GM23338 (cell line): ENCODE measurements around the gene TMEM132D. TPM values are rescaled to one million over a fixed set of nuclear protein-coding genes. Genes with fewer than 3 reads are reported as not detected.

ENCODE experiments used
- ATAC-seq: fragments of 200-7000 bp; cut with Tn5 transposase; 3 replicates; pipeline ENCODE4 v1.9.1; 2020
- DNase-seq: peaks from one replicate; pipeline ENCODE4 v3.0.0-alpha.2; 2015; ENCODE audit warnings: low spot score
- H2AFZ ChIP-seq: fragments of 200-600 bp; sonication (generic); 2 replicates; pipeline ENCODE4 v1.8.0; 2016; ENCODE audit warnings: antibody characterized with exemption, mild to moderate bottlenecking, moderate library complexity
- H3F3A ChIP-seq: fragments of 200-600 bp; sonication (generic); replicated peaks from 2 replicates; pipeline ENCODE4 v1.8.0; 2017; ENCODE audit warnings: antibody characterized with exemption, mixed run types, low read depth
- H3K27ac ChIP-seq: fragments of 200-600 bp; sonication (generic); 2 replicates; pipeline ENCODE4 v1.6.1; 2016; ENCODE audit warnings: low read depth
- H3K27me3 ChIP-seq: fragments of 200-600 bp; sonication (generic); 2 replicates; pipeline ENCODE4 v1.8.0; 2016; ENCODE audit warnings: mild to moderate bottlenecking, mixed run types, moderate library complexity; ENCODE audit not compliant: insufficient read depth
- H3K36me3 ChIP-seq: fragments of 200-600 bp; sonication (generic); 2 replicates; pipeline ENCODE4 v1.8.0; 2016; ENCODE audit warnings: mild to moderate bottlenecking; ENCODE audit not compliant: insufficient read depth
- H3K4me1 ChIP-seq: fragments of 200-600 bp; sonication (generic); 2 replicates; pipeline ENCODE4 v1.8.0; 2016; ENCODE audit warnings: mild to moderate bottlenecking, moderate library complexity; ENCODE audit not compliant: insufficient read depth
- H3K4me2 ChIP-seq: fragments of 200-600 bp; sonication (generic); 2 replicates; pipeline ENCODE4 v1.7.1; 2017; ENCODE audit warnings: mixed run types
- H3K4me3 ChIP-seq: fragments of 200-600 bp; sonication (generic); 2 replicates; pipeline ENCODE4 v1.6.1; 2016; ENCODE audit warnings: mixed run types
- H3K79me2 ChIP-seq: fragments of 200-600 bp; sonication (generic); replicated peaks from 2 replicates; pipeline ENCODE4 v1.8.0; 2017; ENCODE audit warnings: mild to moderate bottlenecking; ENCODE audit not compliant: insufficient read depth
- H3K9me2 ChIP-seq: fragments of 200-600 bp; sonication (generic); 2 replicates; pipeline ENCODE4 v1.8.0; 2017; ENCODE audit not compliant: insufficient read depth
- H4K20me1 ChIP-seq: fragments of 200-600 bp; sonication (generic); replicated peaks from 2 replicates; pipeline ENCODE4 v1.8.0; 2017; ENCODE audit warnings: mild to moderate bottlenecking; ENCODE audit not compliant: insufficient read depth
- H3K27ac Mint-ChIP-seq: 2 replicates; pipeline ENCODE4 v1.8.0; 2020; ENCODE audit warnings: inconsistent platforms, mild to moderate bottlenecking, moderate library complexity, mixed read lengths
- H3K27me3 Mint-ChIP-seq: 3 replicates; pipeline ENCODE4 v1.8.0; 2022; ENCODE audit warnings: low read depth, mild to moderate bottlenecking, moderate library complexity, mixed read lengths, inconsistent platforms; ENCODE audit not compliant: insufficient read depth, poor library complexity
- H3K36me3 Mint-ChIP-seq: 3 replicates; pipeline ENCODE4 v1.8.0; 2021; ENCODE audit warnings: low read depth, mild to moderate bottlenecking, inconsistent platforms, moderate library complexity, mixed read lengths
- H3K4me1 Mint-ChIP-seq: 3 replicates; pipeline ENCODE4 v1.8.0; 2020; ENCODE audit warnings: mild to moderate bottlenecking, inconsistent platforms, mixed read lengths
- H3K4me3 Mint-ChIP-seq: 3 replicates; pipeline ENCODE4 v1.8.0; 2021; ENCODE audit warnings: moderate library complexity, mild to moderate bottlenecking, inconsistent platforms, mixed read lengths
- H3K9me3 Mint-ChIP-seq: 3 replicates; pipeline ENCODE4 v1.8.0; 2020; ENCODE audit warnings: moderate library complexity, mild to moderate bottlenecking, inconsistent platforms, mixed read lengths
- CREB1 ChIP-seq: fragments of 250-450 bp; sonication (Bioruptor Pico); IDR thresholded peaks from 2 replicates; pipeline ENCODE4 v1.5.0; 2020; ENCODE audit warnings: low read depth, mild to moderate bottlenecking, moderate library complexity
- CTCF ChIP-seq, 2 experiments: fragments of 200-600 bp in 1 of 2; sonication (generic) in 1 of 2; conservative IDR thresholded peaks; 2 replicates each; pipeline versions ENCODE4 v1.5.1 to v1.6.1; 2016 to 2017; ENCODE audit warnings: antibody characterized with exemption in 2 of 2, low read depth in 2 of 2, mild to moderate bottlenecking in 2 of 2, moderate library complexity in 1 of 2
- EZH2 ChIP-seq: fragments of 200-600 bp; sonication (generic); IDR thresholded peaks from one replicate; pipeline ENCODE4 v1.8.0; 2017; ENCODE audit warnings: antibody characterized with exemption, mild to moderate bottlenecking, low read depth; ENCODE audit not compliant: unreplicated experiment
- EZH2phosphoT487 ChIP-seq: fragments of 200-600 bp; sonication (generic); IDR thresholded peaks from one replicate; pipeline ENCODE4 v1.8.1; 2018; ENCODE audit warnings: antibody characterized with exemption; ENCODE audit not compliant: unreplicated experiment
- JUNB ChIP-seq: IDR thresholded peaks from one replicate; pipeline ENCODE4 v1.6.1; 2016; ENCODE audit warnings: antibody characterized with exemption; ENCODE audit not compliant: unreplicated experiment
- NANOG ChIP-seq: IDR thresholded peaks from 2 replicates; pipeline ENCODE4 v1.6.1; 2016; ENCODE audit warnings: antibody characterized with exemption, borderline replicate concordance
- POLR2AphosphoS5 ChIP-seq: IDR thresholded peaks from 2 replicates; pipeline ENCODE4 v1.6.1; 2016; ENCODE audit warnings: antibody characterized with exemption, low read depth
- REST ChIP-seq: IDR thresholded peaks from one replicate; pipeline ENCODE4 v1.6.1; 2018; ENCODE audit warnings: antibody characterized with exemption; ENCODE audit not compliant: unreplicated experiment
- STAT1 ChIP-seq: IDR thresholded peaks from one replicate; pipeline ENCODE4 v1.6.1; 2016; ENCODE audit warnings: antibody characterized with exemption; ENCODE audit not compliant: unreplicated experiment
- ZNF114 ChIP-seq: fragments of 250-450 bp; sonication (Bioruptor Pico); IDR thresholded peaks from 2 replicates; pipeline ENCODE4 v1.5.0; 2020; ENCODE audit warnings: mild to moderate bottlenecking, moderate library complexity
- ZNF331 ChIP-seq: fragments of 250-450 bp; sonication (Bioruptor Pico); IDR thresholded peaks from 2 replicates; pipeline ENCODE4 v1.5.0; 2020; ENCODE audit warnings: low read depth, mild to moderate bottlenecking, moderate library complexity
- polyA plus RNA-seq: library from polyadenylated mRNA; unstranded; fragments of >200 nt; fragmentation: Nextera tagmentation; extraction: Ambion mirVana; gene quantifications from 2 replicates; pipeline ENCODE4 v1.2.1, GENCODE V29; 2016
- total RNA-seq: library from RNA; depleted of rRNA; stranded (reverse); fragments of >200 nt; shearing (Covaris generic); gene quantifications from 2 replicates; pipeline ENCODE4 v1.2.3, GENCODE V29; 2014
- TF ChIP-seq, protein P1 (sequence below): fragments of 250-450 bp; sonication (Bioruptor Pico); IDR thresholded peaks from 2 replicates; pipeline ENCODE4 v1.5.0; 2020; ENCODE audit warnings: mild to moderate bottlenecking, moderate library complexity
- TF ChIP-seq, protein P2 (sequence below): IDR thresholded peaks from 2 replicates; pipeline ENCODE4 v1.6.1; 2016; ENCODE audit warnings: antibody characterized with exemption

Gene TMEM132D
- total and polyA plus RNA-seq, 2 experiments from 2014 or later, result 0.44 to 5.3 TPM

GRCh38 chr12:129544716-129545115, 359.1 kb downstream of the TMEM132D start (continued):
- TF ChIP-seq ZNF331 (no peak), POLR2AphosphoS5 (no peak), STAT1 (no peak)

DNA sequence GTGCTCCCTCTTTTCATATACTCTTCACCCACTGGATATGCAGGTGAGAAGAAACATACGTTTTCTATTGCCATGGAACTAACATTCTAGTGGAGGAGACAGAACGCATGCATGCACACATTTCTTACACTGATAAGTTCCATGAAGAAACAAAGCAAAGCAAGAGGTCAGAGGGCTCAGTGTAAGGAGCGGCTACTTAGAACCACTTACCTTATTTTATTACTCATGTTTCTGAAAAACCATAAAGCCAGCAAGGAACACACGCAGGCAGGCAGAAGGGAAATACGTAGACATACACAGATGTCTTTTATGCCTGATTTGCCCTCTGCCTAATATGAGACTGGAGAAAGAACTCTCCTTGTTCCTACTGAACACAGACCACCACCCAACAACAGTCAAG, 362.9 kb downstream of the TMEM132D start:
- H3K79me2 ChIP-seq, result no peaks in the 10 kb centered on the region
- Mint-ChIP-seq H3K27ac (no peak overlapping the region), H3K4me3 (no peak overlapping the region), H3K36me3 (peaks cover 37% of the 10 kb centered on the region), H3K27me3 (peaks cover 1% of the 10 kb centered on the region), H3K4me1 (no peaks in the 10 kb centered on the region), H3K9me3 (peaks cover 91% of the 10 kb centered on the region)
- no peak overlapping the region for H2AFZ ChIP-seq
- no peaks in the 10 kb centered on the region for H3K9me2 ChIP-seq
- no peaks in the 10 kb centered on the region for H4K20me1 ChIP-seq
- ATAC-seq (no peak), DNase-seq (no peak)
- H3K36me3 ChIP-seq, result no peaks in the 10 kb centered on the region
- no peak overlapping the region for H3K4me3 ChIP-seq
- H3K4me2 ChIP-seq, result no peak overlapping the region
- TF ChIP-seq REST (no peak), POLR2AphosphoS5 (no peak), CTCF (conservative IDR thresholded peaks at IDR 0.05; ENCODE audit: low read depth in 2 of 2) (no peak), EZH2 (no peak), EZH2phosphoT487 (no peak), CREB1 (CRISPR knock-in tag) (no peak), STAT1 (no peak), ZNF331 (no peak), ZNF114 (CRISPR knock-in tag) (no peak), NANOG (no peak), JUNB (no peak)
- TF ChIP-seq, protein P1, sequence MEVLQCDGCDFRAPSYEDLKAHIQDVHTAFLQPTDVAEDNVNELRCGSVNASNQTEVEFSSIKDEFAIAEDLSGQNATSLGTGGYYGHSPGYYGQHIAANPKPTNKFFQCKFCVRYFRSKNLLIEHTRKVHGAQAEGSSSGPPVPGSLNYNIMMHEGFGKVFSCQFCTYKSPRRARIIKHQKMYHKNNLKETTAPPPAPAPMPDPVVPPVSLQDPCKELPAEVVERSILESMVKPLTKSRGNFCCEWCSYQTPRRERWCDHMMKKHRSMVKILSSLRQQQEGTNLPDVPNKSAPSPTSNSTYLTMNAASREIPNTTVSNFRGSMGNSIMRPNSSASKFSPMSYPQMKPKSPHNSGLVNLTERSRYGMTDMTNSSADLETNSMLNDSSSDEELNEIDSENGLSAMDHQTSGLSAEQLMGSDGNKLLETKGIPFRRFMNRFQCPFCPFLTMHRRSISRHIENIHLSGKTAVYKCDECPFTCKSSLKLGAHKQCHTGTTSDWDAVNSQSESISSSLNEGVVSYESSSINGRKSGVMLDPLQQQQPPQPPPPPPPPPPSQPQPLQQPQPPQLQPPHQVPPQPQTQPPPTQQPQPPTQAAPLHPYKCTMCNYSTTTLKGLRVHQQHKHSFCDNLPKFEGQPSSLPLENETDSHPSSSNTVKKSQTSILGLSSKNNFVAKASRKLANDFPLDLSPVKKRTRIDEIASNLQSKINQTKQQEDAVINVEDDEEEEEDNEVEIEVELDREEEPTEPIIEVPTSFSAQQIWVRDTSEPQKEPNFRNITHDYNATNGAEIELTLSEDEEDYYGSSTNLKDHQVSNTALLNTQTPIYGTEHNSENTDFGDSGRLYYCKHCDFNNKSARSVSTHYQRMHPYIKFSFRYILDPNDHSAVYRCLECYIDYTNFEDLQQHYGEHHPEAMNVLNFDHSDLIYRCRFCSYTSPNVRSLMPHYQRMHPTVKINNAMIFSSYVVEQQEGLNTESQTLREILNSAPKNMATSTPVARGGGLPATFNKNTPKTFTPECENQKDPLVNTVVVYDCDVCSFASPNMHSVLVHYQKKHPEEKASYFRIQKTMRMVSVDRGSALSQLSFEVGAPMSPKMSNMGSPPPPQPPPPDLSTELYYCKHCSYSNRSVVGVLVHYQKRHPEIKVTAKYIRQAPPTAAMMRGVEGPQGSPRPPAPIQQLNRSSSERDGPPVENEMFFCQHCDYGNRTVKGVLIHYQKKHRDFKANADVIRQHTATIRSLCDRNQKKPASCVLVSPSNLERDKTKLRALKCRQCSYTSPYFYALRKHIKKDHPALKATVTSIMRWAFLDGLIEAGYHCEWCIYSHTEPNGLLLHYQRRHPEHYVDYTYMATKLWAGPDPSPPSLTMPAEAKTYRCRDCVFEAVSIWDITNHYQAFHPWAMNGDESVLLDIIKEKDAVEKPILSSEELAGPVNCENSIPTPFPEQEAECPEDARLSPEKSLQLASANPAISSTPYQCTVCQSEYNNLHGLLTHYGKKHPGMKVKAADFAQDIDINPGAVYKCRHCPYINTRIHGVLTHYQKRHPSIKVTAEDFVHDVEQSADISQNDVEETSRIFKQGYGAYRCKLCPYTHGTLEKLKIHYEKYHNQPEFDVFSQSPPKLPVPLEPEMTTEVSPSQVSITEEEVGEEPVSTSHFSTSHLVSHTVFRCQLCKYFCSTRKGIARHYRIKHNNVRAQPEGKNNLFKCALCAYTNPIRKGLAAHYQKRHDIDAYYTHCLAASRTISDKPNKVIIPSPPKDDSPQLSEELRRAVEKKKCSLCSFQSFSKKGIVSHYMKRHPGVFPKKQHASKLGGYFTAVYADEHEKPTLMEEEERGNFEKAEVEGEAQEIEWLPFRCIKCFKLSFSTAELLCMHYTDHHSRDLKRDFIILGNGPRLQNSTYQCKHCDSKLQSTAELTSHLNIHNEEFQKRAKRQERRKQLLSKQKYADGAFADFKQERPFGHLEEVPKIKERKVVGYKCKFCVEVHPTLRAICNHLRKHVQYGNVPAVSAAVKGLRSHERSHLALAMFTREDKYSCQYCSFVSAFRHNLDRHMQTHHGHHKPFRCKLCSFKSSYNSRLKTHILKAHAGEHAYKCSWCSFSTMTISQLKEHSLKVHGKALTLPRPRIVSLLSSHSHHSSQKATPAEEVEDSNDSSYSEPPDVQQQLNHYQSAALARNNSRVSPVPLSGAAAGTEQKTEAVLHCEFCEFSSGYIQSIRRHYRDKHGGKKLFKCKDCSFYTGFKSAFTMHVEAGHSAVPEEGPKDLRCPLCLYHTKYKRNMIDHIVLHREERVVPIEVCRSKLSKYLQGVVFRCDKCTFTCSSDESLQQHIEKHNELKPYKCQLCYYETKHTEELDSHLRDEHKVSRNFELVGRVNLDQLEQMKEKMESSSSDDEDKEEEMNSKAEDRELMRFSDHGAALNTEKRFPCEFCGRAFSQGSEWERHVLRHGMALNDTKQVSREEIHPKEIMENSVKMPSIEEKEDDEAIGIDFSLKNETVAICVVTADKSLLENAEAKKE (CRISPR knock-in tag), result no peak
- TF ChIP-seq, protein P2, sequence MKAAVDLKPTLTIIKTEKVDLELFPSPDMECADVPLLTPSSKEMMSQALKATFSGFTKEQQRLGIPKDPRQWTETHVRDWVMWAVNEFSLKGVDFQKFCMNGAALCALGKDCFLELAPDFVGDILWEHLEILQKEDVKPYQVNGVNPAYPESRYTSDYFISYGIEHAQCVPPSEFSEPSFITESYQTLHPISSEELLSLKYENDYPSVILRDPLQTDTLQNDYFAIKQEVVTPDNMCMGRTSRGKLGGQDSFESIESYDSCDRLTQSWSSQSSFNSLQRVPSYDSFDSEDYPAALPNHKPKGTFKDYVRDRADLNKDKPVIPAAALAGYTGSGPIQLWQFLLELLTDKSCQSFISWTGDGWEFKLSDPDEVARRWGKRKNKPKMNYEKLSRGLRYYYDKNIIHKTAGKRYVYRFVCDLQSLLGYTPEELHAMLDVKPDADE, result no peak
- no peaks in the 10 kb centered on the region for H3K4me1 ChIP-seq
- no peaks in the 10 kb centered on the region for H3K27me3 ChIP-seq
- no peak overlapping the region for H3K27ac ChIP-seq
- no peaks in the 10 kb centered on the region for H3F3A ChIP-seq
